ENCODE results near the gene RRAS.

The RRAS gene

GRCh38 chr19:49594993-49595818 is 44.7 kb downstream of the RRAS start:
- DNase-seq (ENCODE audit: low read depth), result no peak

- DNase-seq (ENCODE audit: low read depth), result no peak
Measured at GRCh38 chr19:49594157-49594992, 45.6 kb downstream of the RRAS start.

GRCh38 chr19:49593233-49594113 is 46.5 kb downstream of the RRAS start:
- peak; percentile 42 for DNase-seq (ENCODE audit: low read depth)

GRCh38 chr19:49592486-49593232 is 47.3 kb downstream of the RRAS start:
- no peak for DNase-seq (ENCODE audit: low read depth)

GRCh38 chr19:49591731-49592485 is 48.0 kb downstream of the RRAS start:
- DNase-seq (ENCODE audit: low read depth), result peak; percentile 34

- peak; percentile 40 for DNase-seq (ENCODE audit: low read depth)
Measured at GRCh38 chr19:49590971-49591730, 48.8 kb downstream of the RRAS start, which contains the start of gene PRR12. TSS of gene PRR12 (plus strand) at chr19:49591182. CDS start at chr19:49591655, 473 bp downstream.

GRCh38 chr19:49590071-49590970 is 49.6 kb downstream of the RRAS start:
- peak; percentile 98 for DNase-seq (ENCODE audit: low read depth)

- DNase-seq (ENCODE audit: low read depth), result no peak
Measured at GRCh38 chr19:49589502-49589905, 50.4 kb downstream of the RRAS start.

GRCh38 chr19:49588365-49589122 is 51.4 kb downstream of the RRAS start:
- no peak for DNase-seq (ENCODE audit: low read depth)

GRCh38 chr19:49587227-49587626 is 52.7 kb downstream of the RRAS start:
- no peak for DNase-seq (ENCODE audit: low read depth)

Data from HS-27A (cell line).